Endothelial cell of umbilical vein (primary cell): Measurements from ENCODE around the gene CHST12. TPM values are rescaled to one million over a fixed set of nuclear protein-coding genes. Genes with fewer than 3 reads are reported as not detected.

ENCODE experiments used
- BruUV-seq: library from RNA; stranded (reverse); fragments of 400-500 nt; replicated peaks from 2 replicates; lab custom pipeline; 2021; lab: Mats Ljungman, UMichigan
- CTCF ChIA-PET: fragments of 300-600, 350-600 bp; sonication (Branson Sonifier 250); formaldehyde crosslinking; loops from one replicate; lab custom pipeline; 2021; ENCODE audit warnings: antibody characterized with exemption, inconsistent platforms; lab: Charles Lee
- POLR2A ChIA-PET: fragments of 300-600, 350-600 bp; sonication (Branson Sonifier 250); formaldehyde crosslinking; loops from one replicate; lab custom pipeline; 2021; ENCODE audit warnings: antibody characterized with exemption, inconsistent platforms; lab: Charles Lee
- DNase-seq: peaks from one replicate; pipeline ENCODE4 v3.0.0-alpha.2; 2011; ENCODE audit warnings: low read depth, low spot score
- FAIRE-seq: peaks from 2 replicates; lab custom pipeline; 2011; peaks lifted over from hg19 to GRCh38; lab: Jason Lieb, UNC
- H2AFZ ChIP-seq: 2 replicates; pipeline ENCODE4 v1.6.0; 2012; ENCODE audit warnings: low read depth, low read length, control low read depth, inconsistent platforms
- H3K27ac ChIP-seq: 2 replicates; pipeline ENCODE4 v1.5.1; 2011; ENCODE audit warnings: low read depth, mild to moderate bottlenecking, control low read depth, low read length, moderate library complexity; ENCODE audit not compliant: insufficient read depth
- H3K27me3 ChIP-seq, 2 experiments: 2 replicates each; pipeline versions ENCODE4 v1.6.0 to v1.6.1; 2011; ENCODE audit warnings: low read length in 2 of 2, mixed read lengths in 1 of 2; ENCODE audit not compliant: control insufficient read depth in 2 of 2, insufficient read depth in 2 of 2
- H3K36me3 ChIP-seq, 2 experiments: 2 replicates in 1 of 2; 3 replicates in 1 of 2; pipeline ENCODE4 v1.5.1; 2011; ENCODE audit warnings: low read length in 2 of 2, mild to moderate bottlenecking in 1 of 2, moderate library complexity in 1 of 2; ENCODE audit not compliant: control insufficient read depth in 2 of 2, insufficient read depth in 2 of 2; ENCODE audit errors: extremely low read depth in 1 of 2
- H3K4me1 ChIP-seq: 3 replicates; pipeline ENCODE4 v1.5.1; 2011; ENCODE audit warnings: mild to moderate bottlenecking, low read length; ENCODE audit not compliant: control insufficient read depth, insufficient read depth; ENCODE audit errors: extremely low read depth
- H3K4me2 ChIP-seq: 2 replicates; pipeline ENCODE4 v1.6.1; 2011; ENCODE audit warnings: low read length, control low read depth, mixed read lengths; ENCODE audit not compliant: insufficient read depth
- H3K4me3 ChIP-seq, 3 experiments: fragments of 200-600 bp in 1 of 3; sonication (generic), shearing (Covaris generic) in 1 of 3; replicated peaks in 1 of 3; 2 replicates each; pipeline ENCODE4 v1.5.1; 2011 to 2016; ENCODE audit warnings: control low read depth in 3 of 3, low read length in 3 of 3, mild to moderate bottlenecking in 2 of 3, inconsistent platforms in 1 of 3, low read depth in 1 of 3, moderate library complexity in 1 of 3; ENCODE audit not compliant: insufficient read depth in 1 of 3
- H3K79me2 ChIP-seq: 2 replicates; pipeline ENCODE4 v1.6.0; 2012; ENCODE audit warnings: low read length, inconsistent platforms; ENCODE audit not compliant: control insufficient read depth, insufficient read depth
- H3K9ac ChIP-seq: replicated peaks from 2 replicates; pipeline ENCODE3; 2011; ENCODE audit warnings: low read length, control low read depth; ENCODE audit not compliant: insufficient read depth; ENCODE audit errors: extremely low read depth
- H3K9me1 ChIP-seq: replicated peaks from 3 replicates; pipeline ENCODE4 v1.6.0; 2011; ENCODE audit warnings: mild to moderate bottlenecking, low read length; ENCODE audit not compliant: control insufficient read depth, insufficient read depth; ENCODE audit errors: extremely low read depth
- H3K9me3 ChIP-seq: replicated peaks from 2 replicates; pipeline ENCODE4 v1.5.1; 2012; ENCODE audit warnings: low read length, inconsistent platforms; ENCODE audit not compliant: control insufficient read depth, insufficient read depth
- H4K20me1 ChIP-seq: replicated peaks from 2 replicates; pipeline ENCODE3; 2011; ENCODE audit warnings: mild to moderate bottlenecking, low read length; ENCODE audit not compliant: control insufficient read depth, insufficient read depth; ENCODE audit errors: extremely low read depth
- CTCF ChIP-seq, 2 donors: IDR thresholded peaks; 1 replicate in 1 of 2; 2 replicates in 1 of 2; pipeline ENCODE4 v1.5.1; 2011; ENCODE audit warnings: low read length in 2 of 2, mild to moderate bottlenecking in 2 of 2, moderate library complexity in 2 of 2, control low read depth in 1 of 2, inconsistent platforms in 1 of 2, low read depth in 1 of 2; ENCODE audit not compliant: insufficient read depth in 1 of 2; ENCODE audit errors: extremely low read depth in 1 of 2
- MAX ChIP-seq: IDR thresholded peaks from 2 replicates; pipeline ENCODE4 v1.6.1; 2011; ENCODE audit not compliant: insufficient read depth, insufficient read length
- dilution Hi-C: fragments of 300-500 bp; cut with MboI; formaldehyde crosslinking; loops from one replicate; pipeline ENCODE4 v1.15.0; 2019; ENCODE audit warnings: low sequenced_read_pairs; ENCODE audit not compliant: extremely low pct_ligation_motif_present
- intact Hi-C: fragments of 100-400 bp; cut with micrococcal nuclease; formaldehyde crosslinking; loops from one replicate; pipeline ENCODE4 v1.10.0; 2022
- polyA plus RNA-seq, 4 experiments: library from polyadenylated mRNA; depleted of rRNA in 3 of 4; stranded (reverse) in 3 of 4; unstranded in 1 of 4; fragments of >200 nt; gene quantifications; 2 replicates each; pipeline versions ENCODE4 v1.2.1 to v1.2.3, GENCODE V29; 2011 to 2012; ENCODE audit warnings: missing spikeins in 1 of 4
- total RNA-seq: library from RNA; stranded (reverse); gene quantifications from 2 replicates; pipeline ENCODE4 v1.2.3, GENCODE V29; 2021

Gene CHST12
- total and polyA plus RNA-seq, 2 donors (not counting 3 experiments of a cell fraction or from before 2014, with no cell fraction given), result 30.2 to 52.6 TPM

GRCh38 chr7:2379821-2380450 is 23.5 kb upstream of the CHST12 start:
- POLR2A ChIA-PET, result no interaction called here
- dilution Hi-C loops, result no loop called here
- CTCF ChIA-PET, result interaction anchor here (1.1 to 1.4 kb wide), 2 partner anchors 14 to 89 kb away, joined by 3 to 6 read pairs; no protein-coding TSS in a partner anchor

More at GRCh38 chr7:2379821-2380450, 23.5 kb upstream of the CHST12 start:
- Histone ChIP-seq H3K9me1 (no peaks in the 10 kb centered on the region), H3K4me1 (no peaks in the 10 kb centered on the region), H3K4me3 (no peak overlapping the region), H3K79me2 (peaks cover 22% of the 10 kb centered on the region), H3K36me3 (peaks cover 8 to 44% of the 10 kb centered on the region in 2 experiments), H4K20me1 (no peaks in the 10 kb centered on the region), H3K9me3 (no peaks in the 10 kb centered on the region), H3K27ac (no peak overlapping the region), H3K27me3 (no peaks in the 10 kb centered on the region), H2AFZ (no peak overlapping the region), H3K9ac (no peak overlapping the region), H3K4me2 (no peak overlapping the region)
- intact Hi-C loops, result no loop called here
- TF ChIP-seq CTCF (IDR thresholded peaks at IDR 0.05; ENCODE audit: extremely low read depth in 1 of 2, insufficient read depth in 1 of 2, low read depth in 1 of 2, low read length in 2 of 2) (no peak), MAX (no peak)
- DNase-seq (no peak), FAIRE-seq (no peak)
- BruUV-seq, result no TSS peak
